Measurements from ENCODE around the gene FRMD3.
A peak's percentile ranks its signal among the peaks of the same experiment; 100 is the strongest.

FRMD3 gene

GRCh38 chr9:83220730-83221129, 317.5 kb downstream of the FRMD3 start:
- CTCF ChIA-PET: interaction anchor here (1.1 kb wide), 1 partner anchor 181 kb away, joined by 3 read pairs; no protein-coding TSS in a partner anchor
- TF ChIP-seq FOXM1 (IDR thresholded peaks at IDR 0.05; ENCODE audit: borderline replicate concordance) (no peak), FOXK2 (IDR thresholded peaks at IDR 0.05) (no peak), LEF1 (IDR thresholded peaks at IDR 0.05; ENCODE audit: borderline replicate concordance) (no peak), ELF4 (IDR thresholded peaks at IDR 0.05) (no peak), HDGF (IDR thresholded peaks at IDR 0.05; ENCODE audit: borderline replicate concordance) (no peak), ZNF384 (IDR thresholded peaks at IDR 0.05) (no peak), CTBP1 (IDR thresholded peaks at IDR 0.05; ENCODE audit: borderline replicate concordance) (no peak), PKNOX1 (IDR thresholded peaks at IDR 0.05) (no peak), TARDBP (IDR thresholded peaks at IDR 0.05) (no peak), L3MBTL2 (conservative IDR thresholded peaks at IDR 0.05) (no peak), BHLHE40 (IDR thresholded peaks at IDR 0.05; ENCODE audit: borderline replicate concordance) (no peak), FOXA1 (IDR thresholded peaks at IDR 0.05) (no peak), SUZ12 (IDR thresholded peaks at IDR 0.05) (no peak), SP1 (IDR thresholded peaks at IDR 0.05) (no peak), NFRKB (IDR thresholded peaks at IDR 0.05) (no peak), ARNT (IDR thresholded peaks at IDR 0.05) (no peak)
- POLR2A ChIA-PET: no interaction called here
- no peak for DNase-seq (ENCODE audit: extremely low spot score)

DNA sequence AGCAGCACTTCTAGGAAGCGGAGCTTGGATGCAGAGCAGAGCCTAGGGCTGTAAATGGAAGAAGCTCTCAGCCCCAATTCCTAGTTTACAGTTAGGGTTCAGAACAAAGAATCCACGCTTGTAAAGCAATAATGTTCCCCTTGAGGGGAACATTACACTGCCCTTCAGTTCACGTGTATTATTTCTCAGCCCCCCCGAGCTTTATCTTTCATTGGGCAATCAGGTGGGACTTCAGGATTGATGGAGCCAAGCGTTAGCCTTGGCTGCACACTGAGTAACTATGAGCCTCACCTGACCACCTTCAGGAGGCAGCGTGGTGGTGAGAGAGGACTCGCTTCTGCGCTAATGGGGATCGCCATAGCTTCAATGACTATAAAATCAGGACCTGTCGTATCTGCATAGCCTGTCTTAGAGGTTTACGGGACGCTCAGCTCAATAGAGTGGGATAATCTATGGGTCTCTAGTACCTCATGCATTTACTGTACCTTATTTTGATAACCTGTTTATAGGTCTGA, 318.2 kb downstream of the FRMD3 start:
- POLR2A ChIA-PET: no interaction called here
- no peak for DNase-seq (ENCODE audit: extremely low spot score)
- CTCF ChIA-PET: interaction anchor here (1.1 kb wide), 1 partner anchor 182 kb away, joined by 3 read pairs; no protein-coding TSS in a partner anchor
- no peak for TF ChIP-seq FOXM1 (IDR thresholded peaks at IDR 0.05; ENCODE audit: borderline replicate concordance)
- no peak for TF ChIP-seq SUZ12 (IDR thresholded peaks at IDR 0.05)
- TF ChIP-seq FOXA1 (IDR thresholded peaks at IDR 0.05): no peak
- no peak for TF ChIP-seq HDGF (IDR thresholded peaks at IDR 0.05; ENCODE audit: borderline replicate concordance)
- no peak for TF ChIP-seq TARDBP (IDR thresholded peaks at IDR 0.05)
- TF ChIP-seq BHLHE40 (IDR thresholded peaks at IDR 0.05; ENCODE audit: borderline replicate concordance): no peak
- no peak for TF ChIP-seq SP1 (IDR thresholded peaks at IDR 0.05)
- TF ChIP-seq ZNF384 (IDR thresholded peaks at IDR 0.05): no peak
- TF ChIP-seq PKNOX1 (IDR thresholded peaks at IDR 0.05): no peak
- TF ChIP-seq FOXK2 (IDR thresholded peaks at IDR 0.05): no peak
- TF ChIP-seq CTBP1 (IDR thresholded peaks at IDR 0.05; ENCODE audit: borderline replicate concordance): no peak
- no peak for TF ChIP-seq NFRKB (IDR thresholded peaks at IDR 0.05)
- TF ChIP-seq ELF4 (IDR thresholded peaks at IDR 0.05): no peak
- TF ChIP-seq LEF1 (IDR thresholded peaks at IDR 0.05; ENCODE audit: borderline replicate concordance): no peak
- no peak for TF ChIP-seq ARNT (IDR thresholded peaks at IDR 0.05)
- TF ChIP-seq L3MBTL2 (conservative IDR thresholded peaks at IDR 0.05): no peak

GRCh38 chr9:83219154-83219923, 318.9 kb downstream of the FRMD3 start:
- CTCF ChIA-PET: no interaction called here
- peak; percentile 82 for DNase-seq (ENCODE audit: extremely low spot score)
- 0 out of 2 replicates have a peak, but pooled peaks have one; percentile 27 for TF ChIP-seq L3MBTL2 (conservative IDR thresholded peaks at IDR 0.05)
- no peak for TF ChIP-seq BHLHE40 (IDR thresholded peaks at IDR 0.05; ENCODE audit: borderline replicate concordance)
- POLR2A ChIA-PET: no interaction called here

GRCh38 chr9:83218411-83219090, 319.6 kb downstream of the FRMD3 start:
- TF ChIP-seq BHLHE40 (IDR thresholded peaks at IDR 0.05; ENCODE audit: borderline replicate concordance) (no peak), LEF1 (IDR thresholded peaks at IDR 0.05; ENCODE audit: borderline replicate concordance) (no peak), ZNF384 (IDR thresholded peaks at IDR 0.05) (no peak), CTBP1 (IDR thresholded peaks at IDR 0.05; ENCODE audit: borderline replicate concordance) (no peak)
- ChIA-PET CTCF (no interaction called here), POLR2A (no interaction called here)
- no peak for DNase-seq (ENCODE audit: extremely low spot score)

DNA sequence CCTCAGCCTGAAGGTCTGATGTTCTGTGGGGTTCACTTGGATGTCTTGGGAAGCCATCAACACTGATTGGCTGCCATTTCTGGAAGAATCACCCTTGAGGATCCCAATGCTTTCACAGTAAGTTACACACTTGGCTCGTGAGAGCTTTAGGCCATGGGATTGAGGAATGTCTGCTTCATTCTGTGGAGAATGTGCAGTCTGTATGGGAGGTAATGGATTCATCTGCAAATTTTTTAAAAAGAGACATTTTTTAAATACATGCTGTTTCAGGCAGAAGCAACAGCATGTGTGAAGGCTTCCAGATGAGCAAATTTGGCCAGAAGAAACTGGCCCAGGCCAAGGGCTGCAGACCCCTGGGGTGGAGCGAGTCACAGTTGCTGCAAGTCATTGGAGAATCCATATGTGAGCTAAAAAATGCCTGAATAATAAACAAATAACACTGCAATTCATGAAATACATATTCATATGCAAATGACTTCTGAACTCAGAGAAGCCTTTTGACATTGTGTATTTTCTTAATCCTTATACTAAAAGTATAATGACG, 328.9 kb downstream of the FRMD3 start:
- TF ChIP-seq L3MBTL2 (conservative IDR thresholded peaks at IDR 0.05): no peak
- TF ChIP-seq ELF4 (IDR thresholded peaks at IDR 0.05): no peak
- TF ChIP-seq BHLHE40 (IDR thresholded peaks at IDR 0.05; ENCODE audit: borderline replicate concordance): no peak
- DNase-seq (ENCODE audit: extremely low spot score): no peak
- ChIA-PET CTCF (no interaction called here), POLR2A (no interaction called here)

- TF ChIP-seq FOXA1 (IDR thresholded peaks at IDR 0.05) (no peak), PKNOX1 (IDR thresholded peaks at IDR 0.05) (no peak), ZNF384 (IDR thresholded peaks at IDR 0.05) (no peak), HDGF (IDR thresholded peaks at IDR 0.05; ENCODE audit: borderline replicate concordance) (no peak), SUZ12 (IDR thresholded peaks at IDR 0.05) (no peak), NFRKB (IDR thresholded peaks at IDR 0.05) (no peak), SP1 (IDR thresholded peaks at IDR 0.05) (no peak), ARNT (IDR thresholded peaks at IDR 0.05) (no peak), ELF4 (IDR thresholded peaks at IDR 0.05) (no peak), FOXM1 (IDR thresholded peaks at IDR 0.05; ENCODE audit: borderline replicate concordance) (no peak), FOXK2 (IDR thresholded peaks at IDR 0.05) (no peak), TARDBP (IDR thresholded peaks at IDR 0.05) (no peak), LEF1 (IDR thresholded peaks at IDR 0.05; ENCODE audit: borderline replicate concordance) (no peak), L3MBTL2 (conservative IDR thresholded peaks at IDR 0.05) (no peak)
- ChIA-PET POLR2A (no interaction called here), CTCF (no interaction called here)
- no peak for DNase-seq (ENCODE audit: extremely low spot score)
These were observed 329.9 kb downstream of the FRMD3 start for GRCh38 chr9:83208065-83208850.

Measured in HEK293T (cell line).